Transverse colon (tissue), 4 donors: ENCODE data around the gene ADK. TPM values are rescaled to one million over a fixed set of nuclear protein-coding genes. Genes with fewer than 3 reads are reported as not detected.

ENCODE experiments used
- DNase-seq: peaks from one replicate; pipeline ENCODE4 v3.0.0-alpha.2; 2019
- H3K27ac ChIP-seq, 4 donors: fragments of 200-600 bp; sonication (generic); 2 replicates each; pipeline ENCODE4 v1.5.1; 2016 to 2018; ENCODE audit warnings: inconsistent platforms in 4 of 4
- H3K27me3 ChIP-seq: fragments of 200-600 bp; sonication (generic); 2 replicates; pipeline ENCODE4 v1.5.1; 2017; ENCODE audit warnings: inconsistent platforms
- H3K36me3 ChIP-seq, 4 donors: fragments of 200-600 bp; sonication (generic); 2 replicates each; pipeline ENCODE4 v1.5.1; 2017 to 2019; ENCODE audit warnings: inconsistent platforms in 4 of 4
- H3K4me1 ChIP-seq, 4 donors: fragments of 200-600 bp; sonication (generic); 2 replicates each; pipeline ENCODE4 v1.5.1; 2017 to 2020; ENCODE audit warnings: inconsistent platforms in 4 of 4
- H3K4me3 ChIP-seq, 4 donors: fragments of 200-600 bp; sonication (generic); 1 replicate in 1 of 4; 2 replicates in 3 of 4; pipeline versions ENCODE4 v1.5.1 to v1.6.1; 2017 to 2019; ENCODE audit warnings: inconsistent platforms in 4 of 4
- H3K9me3 ChIP-seq, 2 donors: fragments of 200-600 bp; sonication (generic); 2 replicates each; pipeline ENCODE4 v1.5.1; 2017 to 2019; ENCODE audit warnings: inconsistent platforms in 2 of 2
- CTCF ChIP-seq, 5 experiments: fragments of 200-600 bp in 3 of 5; fragments of 450-650 bp in 2 of 5; sonication (generic) in 3 of 5; IDR thresholded peaks; 1 replicate in 2 of 5; 2 replicates in 3 of 5; pipeline ENCODE4 v1.5.1; 2016 to 2017; ENCODE audit warnings: antibody characterized with exemption in 5 of 5, inconsistent platforms in 3 of 5, mild to moderate bottlenecking in 2 of 5, moderate library complexity in 1 of 5
- EP300 ChIP-seq: sonication (generic); formaldehyde crosslinking; IDR thresholded peaks from one replicate; pipeline ENCODE4 v1.6.1; 2017; ENCODE audit warnings: antibody characterized with exemption, low read depth
- POLR2A ChIP-seq: fragments of 450-650 bp; IDR thresholded peaks from one replicate; pipeline ENCODE4 v1.6.1; 2016; ENCODE audit warnings: antibody characterized with exemption, mild to moderate bottlenecking, moderate library complexity
- POLR2AphosphoS5 ChIP-seq, 3 donors: sonication (generic); formaldehyde crosslinking; IDR thresholded peaks; one replicate each; pipeline ENCODE4 v1.6.1; 2016; ENCODE audit warnings: antibody characterized with exemption in 3 of 3
- WGBS, 2 donors: methylation state at CpG; one replicate each; pipeline ENCODE4 v1.1.5; 2018; ENCODE audit warnings: low coverage in 1 of 2; 5-methylcytosine and 5-hydroxymethylcytosine counted together
- in situ Hi-C, 4 donors: fragments of 200-750 bp; cut with MboI; loops; one replicate each; pipeline versions ENCODE4 v1.15.0 to v1.15.1; 2017; ENCODE audit warnings: low sequenced_read_pairs in 3 of 4, low pct_ligation_motif_present in 1 of 4, low pct_unique_long_range_greater_than_20kb in 1 of 4
- intact Hi-C: fragments of 100-400 bp; cut with DNase I; formaldehyde crosslinking; loops from one replicate; pipeline ENCODE4 v1.15.1; 2023; ENCODE audit warnings: low total_unique reads
- total RNA-seq, 4 donors: library from RNA; depleted of rRNA; stranded (reverse); fragments of >200 nt; gene quantifications; one replicate each; pipeline ENCODE4 v1.1.0, GENCODE V29; 2016

ADK gene
- total RNA-seq, 4 donors from 2014 or later, result 6.8 to 25.2 (median 14.8) TPM

GRCh38 chr10:74263996-74264395 is 113.0 kb downstream of the ADK start:
- intact Hi-C loops (loop anchor here (10.0 kb wide), 1 partner anchor 971 kb away; the partner anchor contains the start of gene COMTD1), in situ Hi-C loops (loop anchor here (10.0 to 25.0 kb wide), 5 partner anchors 748 to 973 kb away; partner anchors contain the start of gene COMTD1 (in 4 of the 4))
- no peaks in the 10 kb centered on the region for H3K36me3 ChIP-seq
- H3K9me3 ChIP-seq, result no peaks in the 10 kb centered on the region
- no peak overlapping the region for H3K27ac ChIP-seq
- TF ChIP-seq EP300, result no peak
- H3K27me3 ChIP-seq, result no peaks in the 10 kb centered on the region
- H3K4me1 ChIP-seq, result peaks cover 0 to 5% (median 2%) of the 10 kb centered on the region in 4 donors
- no peak overlapping the region for H3K4me3 ChIP-seq
- no peak for DNase-seq

DNA sequence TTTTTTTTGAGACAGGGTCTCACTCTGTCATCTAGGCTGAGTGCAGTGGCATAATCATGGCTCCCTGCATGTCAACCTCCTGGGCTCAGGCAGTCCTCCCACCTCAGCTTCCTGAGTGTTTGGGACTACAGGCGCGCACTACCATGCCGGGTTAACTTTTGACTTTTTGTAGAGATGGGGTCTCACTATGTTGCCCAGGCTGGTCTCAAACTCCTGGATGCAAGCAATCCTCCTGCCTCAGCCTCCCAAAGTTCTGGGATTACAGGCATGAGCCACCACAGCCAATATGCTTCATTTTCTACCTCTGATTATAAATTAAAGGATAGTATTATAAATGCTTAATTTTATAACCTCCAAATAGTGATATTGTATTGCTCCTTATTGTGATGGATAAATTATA is 121.3 kb downstream of the ADK start:
- H3K36me3 ChIP-seq, result no peaks in the 10 kb centered on the region
- DNase-seq, result no peak
- no peak overlapping the region for H3K4me3 ChIP-seq
- TF ChIP-seq POLR2AphosphoS5 (IDR thresholded peaks at IDR 0.05), result no peak
- TF ChIP-seq POLR2A, result no peak
- no peak for TF ChIP-seq CTCF (IDR thresholded peaks at IDR 0.05)
- TF ChIP-seq EP300, result no peak
- intact Hi-C loops, result no loop called here
- no peaks in the 10 kb centered on the region for H3K9me3 ChIP-seq
- in situ Hi-C loops, result loop anchor here in 3 of 4 donors (25.0 kb wide), 2 partner anchors 740 to 965 kb away; partner anchors contain the start of gene COMTD1 (in 3 of the 3)
- no peaks in the 10 kb centered on the region for H3K27me3 ChIP-seq
- peaks cover 0 to 13% (median 0%) of the 10 kb centered on the region in 4 donors for H3K4me1 ChIP-seq
- WGBS, 2 donors, result 97 to 100% methylated on average over 2 to 3 of the region's 3 CpGs
- no peak overlapping the region for H3K27ac ChIP-seq

DNA sequence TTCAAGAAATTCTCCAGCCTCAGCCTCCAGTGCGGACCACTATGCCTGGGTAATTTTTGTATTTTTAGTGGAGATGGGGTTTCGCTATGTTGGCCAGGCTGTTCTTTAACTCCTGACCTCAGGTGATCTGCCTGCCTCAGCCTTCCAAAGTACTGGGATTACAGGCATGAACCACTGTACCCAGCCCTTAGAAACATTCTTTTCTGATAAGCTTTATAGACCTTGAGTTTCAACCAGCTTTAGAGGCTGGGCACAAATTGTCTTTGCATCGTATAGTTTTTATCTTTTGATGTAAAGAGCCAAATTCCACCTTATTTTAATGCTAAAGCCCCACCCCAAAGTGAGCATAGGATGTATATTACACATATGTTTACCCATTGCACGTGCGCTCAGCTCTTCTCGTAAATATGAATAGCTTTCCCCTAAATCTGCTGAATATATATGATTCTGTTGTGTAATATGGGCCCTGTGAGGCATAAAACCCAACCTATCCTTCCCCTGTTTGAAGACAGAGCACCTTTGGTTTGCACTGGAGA is 124.8 kb downstream of the ADK start:
- in situ Hi-C loops (no loop called here), intact Hi-C loops (no loop called here)
- no peak overlapping the region for H3K27ac ChIP-seq
- no peaks in the 10 kb centered on the region for H3K36me3 ChIP-seq
- peaks cover 0 to 13% (median 0%) of the 10 kb centered on the region in 4 donors for H3K4me1 ChIP-seq
- no peak overlapping the region for H3K4me3 ChIP-seq
- TF ChIP-seq POLR2A, result no peak
- TF ChIP-seq POLR2AphosphoS5 (IDR thresholded peaks at IDR 0.05), result no peak
- no peak for TF ChIP-seq EP300
- TF ChIP-seq CTCF (IDR thresholded peaks at IDR 0.05), result no peak
- no peaks in the 10 kb centered on the region for H3K27me3 ChIP-seq
- WGBS, 2 donors, result 40 to 75% methylated on average over 6 of the region's 6 CpGs
- no peaks in the 10 kb centered on the region for H3K9me3 ChIP-seq
- no peak for DNase-seq

DNA sequence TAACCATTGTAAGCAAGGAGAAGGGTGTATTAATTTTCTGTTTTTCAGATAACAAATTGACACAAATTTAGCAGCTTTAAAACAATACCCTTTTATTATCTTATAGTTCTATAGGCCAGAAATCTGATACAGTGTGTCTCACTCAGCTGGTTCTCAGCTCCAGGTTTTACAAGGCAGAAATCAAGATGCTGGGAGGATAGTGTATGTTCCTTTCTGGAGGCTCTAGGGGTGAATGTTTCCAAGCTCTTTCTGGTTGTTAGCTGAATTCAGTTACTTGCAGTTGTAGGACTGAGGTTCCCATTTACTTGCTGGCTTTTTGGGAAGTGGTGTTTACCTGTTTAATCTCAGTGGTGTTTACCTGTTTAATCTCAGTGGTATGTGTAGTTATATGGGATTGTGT is 125.4 kb downstream of the ADK start:
- Histone ChIP-seq H3K4me3 (no peak overlapping the region), H3K27ac (no peak overlapping the region), H3K36me3 (no peaks in the 10 kb centered on the region), H3K9me3 (no peaks in the 10 kb centered on the region), H3K27me3 (no peaks in the 10 kb centered on the region), H3K4me1 (peaks cover 0 to 13% (median 0%) of the 10 kb centered on the region in 4 donors)
- DNase-seq, result no peak
- in situ Hi-C loops (no loop called here), intact Hi-C loops (no loop called here)
- TF ChIP-seq EP300, result no peak
- TF ChIP-seq POLR2A, result no peak

DNA sequence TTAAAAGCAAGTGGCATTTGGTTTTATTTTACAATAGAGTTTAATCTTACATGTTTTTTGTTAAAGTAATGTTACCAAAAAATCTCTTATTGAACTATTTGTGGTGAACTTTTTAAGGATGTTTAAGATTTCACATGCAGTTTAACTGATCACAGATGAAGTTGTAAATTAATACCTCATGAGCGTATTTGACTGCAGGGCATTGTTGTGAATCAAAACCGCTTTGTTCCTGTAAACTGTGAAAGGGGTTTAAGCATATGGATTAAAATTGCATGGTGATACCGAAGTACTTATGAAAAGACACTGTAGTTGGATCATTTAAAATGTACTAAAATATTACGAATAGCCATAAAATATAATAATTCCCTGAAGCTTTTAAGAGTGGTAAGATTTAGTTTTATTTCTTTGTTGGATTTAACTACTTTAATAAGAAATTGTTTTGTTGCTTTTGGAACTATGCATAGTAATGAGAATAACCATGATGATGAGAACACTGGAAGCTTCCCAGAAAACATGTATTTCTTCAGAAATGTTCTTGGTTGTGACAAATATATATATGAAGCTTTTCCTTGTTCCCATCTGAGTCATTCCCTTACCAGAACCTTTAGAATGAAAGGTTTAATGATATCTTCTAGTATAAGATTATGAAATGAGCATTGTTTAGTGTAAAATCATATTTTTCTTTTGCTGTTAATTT is 131.3 kb downstream of the ADK start:
- H3K36me3 ChIP-seq, result no peaks in the 10 kb centered on the region
- H3K4me1 ChIP-seq, result no peaks in the 10 kb centered on the region
- intact Hi-C loops, result no loop called here
- H3K9me3 ChIP-seq, result no peaks in the 10 kb centered on the region
- no peak for DNase-seq
- in situ Hi-C loops, result no loop called here
- H3K4me3 ChIP-seq, result no peak overlapping the region
- no peaks in the 10 kb centered on the region for H3K27me3 ChIP-seq
- TF ChIP-seq CTCF (IDR thresholded peaks at IDR 0.05) (no peak), POLR2AphosphoS5 (IDR thresholded peaks at IDR 0.05) (no peak), POLR2A (no peak), EP300 (no peak)
- WGBS, 2 donors, result 94 to 95% methylated on average over 4 of the region's 4 CpGs
- no peak overlapping the region for H3K27ac ChIP-seq
